Liver (tissue), 9 donors: ENCODE results near the gene BEX2. TPM values are rescaled to one million over a fixed set of nuclear protein-coding genes. Genes with fewer than 3 reads are reported as not detected.

Experiments used
- DNase-seq: peaks from one replicate; pipeline ENCODE4 v3.0.0-alpha.2; 2017; ENCODE audit warnings: low spot score
- H3K27ac ChIP-seq, 2 donors: one replicate each; pipeline ENCODE4 v1.7.0; 2013; ENCODE audit warnings: inconsistent platforms in 2 of 2, low read length in 2 of 2, control low read depth in 1 of 2, low read depth in 1 of 2, mild to moderate bottlenecking in 1 of 2
- H3K27me3 ChIP-seq, 4 donors: one replicate each; pipeline versions ENCODE4 v1.6.1 to v1.7.0; 2013; ENCODE audit warnings: low read length in 3 of 4, inconsistent platforms in 1 of 4, mild to moderate bottlenecking in 1 of 4, moderate library complexity in 1 of 4; ENCODE audit not compliant: control insufficient read depth in 4 of 4, insufficient read depth in 4 of 4
- H3K36me3 ChIP-seq, 4 donors: one replicate each; pipeline versions ENCODE4 v1.6.1 to v1.7.0; 2013; ENCODE audit warnings: low read length in 3 of 4, mild to moderate bottlenecking in 3 of 4, low read depth in 1 of 4, moderate library complexity in 1 of 4; ENCODE audit not compliant: control insufficient read depth in 4 of 4, insufficient read depth in 3 of 4
- H3K4me1 ChIP-seq, 4 donors: one replicate each; pipeline versions ENCODE4 v1.6.1 to v1.7.0; 2013; ENCODE audit warnings: low read length in 3 of 4, mild to moderate bottlenecking in 3 of 4, moderate library complexity in 1 of 4; ENCODE audit not compliant: control insufficient read depth in 4 of 4, insufficient read depth in 4 of 4
- H3K4me3 ChIP-seq, 3 donors: one replicate each; pipeline versions ENCODE4 v1.6.1 to v1.7.0; 2013; ENCODE audit warnings: low read length in 3 of 3, control low read depth in 1 of 3, low read depth in 1 of 3, mild to moderate bottlenecking in 1 of 3
- H3K9ac ChIP-seq, 2 donors: one replicate each; pipeline ENCODE4 v1.7.0; 2013; ENCODE audit warnings: low read length in 2 of 2, mild to moderate bottlenecking in 2 of 2, moderate library complexity in 2 of 2, control low read depth in 1 of 2, low read depth in 1 of 2
- H3K9me3 ChIP-seq, 4 donors: one replicate each; pipeline versions ENCODE4 v1.6.1 to v1.7.0; 2013; ENCODE audit warnings: low read length in 3 of 4; ENCODE audit not compliant: control insufficient read depth in 4 of 4
- ATF3 ChIP-seq: IDR thresholded peaks from 2 replicates; pipeline ENCODE4 v1.6.1; 2016; ENCODE audit warnings: antibody characterized with exemption
- EGR1 ChIP-seq, 2 donors: IDR thresholded peaks; 2 replicates each; pipeline ENCODE4 v1.6.1; 2016 to 2018; ENCODE audit warnings: antibody characterized with exemption in 2 of 2, low read depth in 2 of 2
- FOXA1 ChIP-seq: IDR thresholded peaks from 2 replicates; pipeline ENCODE4 v1.6.1; 2016; ENCODE audit warnings: antibody characterized with exemption
- FOXA2 ChIP-seq: IDR thresholded peaks from 2 replicates; pipeline ENCODE4 v1.6.1; 2016; ENCODE audit warnings: antibody characterized with exemption
- GABPA ChIP-seq, 2 donors: IDR thresholded peaks in 1 of 2; conservative IDR thresholded peaks in 1 of 2; 2 replicates each; pipeline ENCODE4 v1.6.1; 2016; ENCODE audit warnings: antibody characterized with exemption in 2 of 2, mild to moderate bottlenecking in 1 of 2, moderate library complexity in 1 of 2
- HNF4A ChIP-seq, 2 donors: conservative IDR thresholded peaks; 2 replicates each; pipeline ENCODE4 v1.6.1; 2016; ENCODE audit warnings: antibody characterized with exemption in 2 of 2, mild to moderate bottlenecking in 2 of 2
- HNF4G ChIP-seq: IDR thresholded peaks from 2 replicates; pipeline ENCODE4 v1.6.1; 2016; ENCODE audit warnings: antibody characterized with exemption
- JUND ChIP-seq, 2 donors: IDR thresholded peaks; 2 replicates each; pipeline ENCODE4 v1.6.1; 2016; ENCODE audit warnings: antibody characterized with exemption in 2 of 2
- NR2F2 ChIP-seq: IDR thresholded peaks from 2 replicates; pipeline ENCODE4 v1.6.1; 2016; ENCODE audit warnings: antibody characterized with exemption
- RAD21 ChIP-seq, 2 donors: IDR thresholded peaks; 2 replicates each; pipeline ENCODE4 v1.6.1; 2016; ENCODE audit warnings: antibody characterized with exemption in 2 of 2, mild to moderate bottlenecking in 2 of 2
- REST ChIP-seq: IDR thresholded peaks from 2 replicates; pipeline ENCODE4 v1.6.1; 2016; ENCODE audit warnings: antibody characterized with exemption, mild to moderate bottlenecking
- RXRA ChIP-seq, 2 donors: IDR thresholded peaks; 2 replicates each; pipeline ENCODE4 v1.6.1; 2017 to 2018; ENCODE audit warnings: antibody characterized with exemption in 2 of 2, mild to moderate bottlenecking in 1 of 2
- SP1 ChIP-seq: IDR thresholded peaks from 2 replicates; pipeline ENCODE4 v1.6.1; 2018; ENCODE audit warnings: antibody characterized with exemption, mild to moderate bottlenecking
- TAF1 ChIP-seq: conservative IDR thresholded peaks from 2 replicates; pipeline ENCODE4 v1.6.1; 2016; ENCODE audit warnings: antibody characterized with exemption, mild to moderate bottlenecking
- YY1 ChIP-seq: IDR thresholded peaks from 2 replicates; pipeline ENCODE4 v1.6.1; 2016; ENCODE audit warnings: antibody characterized with exemption, mild to moderate bottlenecking
- WGBS: extraction: QIAGEN DNeasy Blood & Tissue Kit; methylation state at CpG from one replicate; pipeline ENCODE4 v1.1.7; 2013; 5-methylcytosine and 5-hydroxymethylcytosine counted together
- polyA plus RNA-seq, 2 donors: library from polyadenylated mRNA; stranded (reverse) in 1 of 2; unstranded in 1 of 2; fragments of 200-250 nt in 1 of 2; fragments of >200 nt in 1 of 2; fragmentation: Nextera tagmentation in 1 of 2; extraction: Ambion mirVana in 1 of 2; gene quantifications; one replicate each; pipeline versions ENCODE4 v1.2.1 to v1.2.3, GENCODE V29; 2013 to 2015
- total RNA-seq, 2 donors: library from RNA; depleted of rRNA; stranded (reverse); fragments of >200 nt; gene quantifications; one replicate each; pipeline ENCODE4 v1.2.3, GENCODE V29; 2014
- TF ChIP-seq, protein P1 (sequence below): fragments of 150-350 bp; IDR thresholded peaks from 2 replicates; pipeline ENCODE4 v1.5.1; 2017; ENCODE audit warnings: improper control_type of control experiment, low read depth, low read length; ENCODE audit not compliant: missing input control
- TF ChIP-seq, protein P2 (sequence below): IDR thresholded peaks from 2 replicates; pipeline ENCODE4 v1.6.1; 2016; ENCODE audit warnings: antibody characterized with exemption
- TF ChIP-seq, protein P3 (sequence below): IDR thresholded peaks from 2 replicates; pipeline ENCODE4 v1.6.1; 2016; ENCODE audit warnings: antibody characterized with exemption
- donor health status: healthy.
- donor health status: healthy.
- donor health status: healthy.
- donor health status: healthy.
- donor health status: healthy.

BEX2 gene
- total and polyA plus RNA-seq, 4 donors = 0.75 to 21.9 (median 4.0) TPM

GRCh38 chrX:103330681-103331288 lies 20.0 kb upstream of the BEX2 start:
- Histone ChIP-seq H3K4me3 (no peak overlapping the region), H3K27ac (no peak overlapping the region), H3K9ac (no peak overlapping the region), H3K4me1 (no peaks in the 10 kb centered on the region), H3K27me3 (peaks cover 0 to 3% (median 0%) of the 10 kb centered on the region in 4 donors), H3K36me3 (no peaks in the 10 kb centered on the region), H3K9me3 (no peaks in the 10 kb centered on the region)
- no peak for TF ChIP-seq FOXA2
- no peak for TF ChIP-seq JUND (IDR thresholded peaks at IDR 0.05)
- no peak for TF ChIP-seq HNF4G
- no peak for TF ChIP-seq SP1
- no peak for TF ChIP-seq REST
- TF ChIP-seq, protein P1, sequence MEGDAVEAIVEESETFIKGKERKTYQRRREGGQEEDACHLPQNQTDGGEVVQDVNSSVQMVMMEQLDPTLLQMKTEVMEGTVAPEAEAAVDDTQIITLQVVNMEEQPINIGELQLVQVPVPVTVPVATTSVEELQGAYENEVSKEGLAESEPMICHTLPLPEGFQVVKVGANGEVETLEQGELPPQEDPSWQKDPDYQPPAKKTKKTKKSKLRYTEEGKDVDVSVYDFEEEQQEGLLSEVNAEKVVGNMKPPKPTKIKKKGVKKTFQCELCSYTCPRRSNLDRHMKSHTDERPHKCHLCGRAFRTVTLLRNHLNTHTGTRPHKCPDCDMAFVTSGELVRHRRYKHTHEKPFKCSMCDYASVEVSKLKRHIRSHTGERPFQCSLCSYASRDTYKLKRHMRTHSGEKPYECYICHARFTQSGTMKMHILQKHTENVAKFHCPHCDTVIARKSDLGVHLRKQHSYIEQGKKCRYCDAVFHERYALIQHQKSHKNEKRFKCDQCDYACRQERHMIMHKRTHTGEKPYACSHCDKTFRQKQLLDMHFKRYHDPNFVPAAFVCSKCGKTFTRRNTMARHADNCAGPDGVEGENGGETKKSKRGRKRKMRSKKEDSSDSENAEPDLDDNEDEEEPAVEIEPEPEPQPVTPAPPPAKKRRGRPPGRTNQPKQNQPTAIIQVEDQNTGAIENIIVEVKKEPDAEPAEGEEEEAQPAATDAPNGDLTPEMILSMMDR = no peak
- no peak for TF ChIP-seq NR2F2
- TF ChIP-seq YY1 = no peak
- TF ChIP-seq EGR1 (IDR thresholded peaks at IDR 0.05; ENCODE audit: low read depth in 2 of 2) = no peak
- TF ChIP-seq GABPA (IDR thresholded peaks at IDR 0.05 in 1 of 2, conservative IDR thresholded peaks at IDR 0.05 in 1 of 2) = no peak
- TF ChIP-seq FOXA1 = no peak
- TF ChIP-seq, protein P2, sequence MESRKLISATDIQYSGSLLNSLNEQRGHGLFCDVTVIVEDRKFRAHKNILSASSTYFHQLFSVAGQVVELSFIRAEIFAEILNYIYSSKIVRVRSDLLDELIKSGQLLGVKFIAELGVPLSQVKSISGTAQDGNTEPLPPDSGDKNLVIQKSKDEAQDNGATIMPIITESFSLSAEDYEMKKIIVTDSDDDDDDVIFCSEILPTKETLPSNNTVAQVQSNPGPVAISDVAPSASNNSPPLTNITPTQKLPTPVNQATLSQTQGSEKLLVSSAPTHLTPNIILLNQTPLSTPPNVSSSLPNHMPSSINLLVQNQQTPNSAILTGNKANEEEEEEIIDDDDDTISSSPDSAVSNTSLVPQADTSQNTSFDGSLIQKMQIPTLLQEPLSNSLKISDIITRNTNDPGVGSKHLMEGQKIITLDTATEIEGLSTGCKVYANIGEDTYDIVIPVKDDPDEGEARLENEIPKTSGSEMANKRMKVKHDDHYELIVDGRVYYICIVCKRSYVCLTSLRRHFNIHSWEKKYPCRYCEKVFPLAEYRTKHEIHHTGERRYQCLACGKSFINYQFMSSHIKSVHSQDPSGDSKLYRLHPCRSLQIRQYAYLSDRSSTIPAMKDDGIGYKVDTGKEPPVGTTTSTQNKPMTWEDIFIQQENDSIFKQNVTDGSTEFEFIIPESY = no peak
- no peak for TF ChIP-seq TAF1
- TF ChIP-seq HNF4A (conservative IDR thresholded peaks at IDR 0.05) = no peak
- no peak for TF ChIP-seq ATF3
- TF ChIP-seq, protein P3, sequence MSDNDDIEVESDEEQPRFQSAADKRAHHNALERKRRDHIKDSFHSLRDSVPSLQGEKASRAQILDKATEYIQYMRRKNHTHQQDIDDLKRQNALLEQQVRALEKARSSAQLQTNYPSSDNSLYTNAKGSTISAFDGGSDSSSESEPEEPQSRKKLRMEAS = no peak
- TF ChIP-seq RAD21 (IDR thresholded peaks at IDR 0.05) = no peak
- no peak for TF ChIP-seq RXRA (IDR thresholded peaks at IDR 0.05)
- DNase-seq = no peak
- WGBS = 61% methylated on average over 21 of the region's 21 CpGs
